Stomach smooth muscle (tissue), 2 donors: ENCODE data around the gene MUC6.

Source experiments
- H3K27ac ChIP-seq: one replicate; pipeline ENCODE4 v1.7.0; 2013; ENCODE audit warnings: mild to moderate bottlenecking, low read length, inconsistent platforms
- H3K27me3 ChIP-seq, 2 donors: one replicate each; pipeline ENCODE4 v1.7.0; 2013; ENCODE audit warnings: low read length in 2 of 2; ENCODE audit not compliant: insufficient read depth in 2 of 2, control insufficient read depth in 1 of 2
- H3K36me3 ChIP-seq, 2 donors: one replicate each; pipeline ENCODE4 v1.7.0; 2013; ENCODE audit warnings: low read length in 2 of 2; ENCODE audit not compliant: control insufficient read depth in 2 of 2, insufficient read depth in 2 of 2
- H3K4me1 ChIP-seq: one replicate; pipeline ENCODE4 v1.7.0; 2013; ENCODE audit warnings: low read length; ENCODE audit not compliant: control insufficient read depth, insufficient read depth
- H3K4me3 ChIP-seq, 2 donors: one replicate each; pipeline ENCODE4 v1.7.0; 2013; ENCODE audit warnings: low read length in 2 of 2
- H3K9ac ChIP-seq, 2 donors: one replicate each; pipeline ENCODE4 v1.7.0; 2013; ENCODE audit warnings: low read length in 2 of 2, mild to moderate bottlenecking in 1 of 2
- H3K9me3 ChIP-seq, 2 donors: one replicate each; pipeline ENCODE4 v1.7.0; 2013; ENCODE audit warnings: low read length in 2 of 2; ENCODE audit not compliant: control insufficient read depth in 2 of 2
- donor health status: healthy.
- donor health status: Pancreatic carcinoma.

MUC6 gene

DNA sequence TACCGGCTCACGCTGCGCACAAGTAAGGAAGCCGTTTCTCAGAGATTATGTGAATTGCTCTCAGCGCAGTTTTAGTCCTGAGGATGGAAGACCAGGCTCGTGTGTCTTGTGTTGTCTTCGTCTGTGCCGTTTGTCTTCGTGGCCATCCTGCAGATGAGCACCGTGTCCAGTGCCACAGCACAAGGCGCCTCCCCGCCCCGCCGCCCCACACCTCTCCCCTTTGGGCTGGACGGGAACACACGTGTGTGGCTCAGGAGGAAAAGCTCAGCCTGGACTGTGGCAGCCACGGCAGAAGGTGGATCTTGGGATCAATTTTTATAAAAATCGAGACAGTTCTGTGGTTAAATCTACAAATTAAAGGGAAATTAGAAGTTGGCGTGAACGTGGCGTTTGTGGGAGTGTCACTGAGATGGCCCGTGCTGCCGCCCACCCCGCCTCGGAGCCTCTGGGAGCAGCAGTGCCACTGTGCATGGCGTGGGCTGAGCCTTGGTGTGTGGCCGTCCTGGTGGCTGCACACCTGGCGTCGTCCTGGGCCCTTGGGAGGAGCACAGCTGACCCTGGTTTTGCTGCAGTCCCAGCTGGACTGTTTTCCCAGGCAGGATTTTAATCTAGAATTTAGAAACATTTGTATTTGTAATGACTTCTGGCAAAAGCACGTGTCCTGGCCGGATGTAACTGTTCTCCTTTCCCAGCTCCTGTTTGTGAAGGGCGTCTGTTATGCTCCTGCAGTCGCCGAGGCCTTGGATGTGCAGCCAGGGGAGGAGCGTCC lies 25.8 kb downstream of the MUC6 start:
- peaks cover 2% of the 10 kb centered on the region for H3K4me1 ChIP-seq
- H3K36me3 ChIP-seq, result peaks cover 28 to 32% of the 10 kb centered on the region in 2 donors
- no peak overlapping the region for H3K27ac ChIP-seq

GRCh38 chr11:1009991-1010390 lies 26.5 kb downstream of the MUC6 start:
- peaks cover 28 to 34% of the 10 kb centered on the region in 2 donors for H3K36me3 ChIP-seq

More for the DNA sequence above, 25.8 kb downstream of the MUC6 start:
- no peaks in the 10 kb centered on the region for H3K27me3 ChIP-seq
- no peaks in the 10 kb centered on the region for H3K9me3 ChIP-seq
- no peak overlapping the region for H3K9ac ChIP-seq
- H3K4me3 ChIP-seq, result no peak overlapping the region

GRCh38 chr11:1009371-1009770 lies 27.1 kb downstream of the MUC6 start:
- H3K27ac ChIP-seq, result no peak overlapping the region
- H3K4me3 ChIP-seq, result no peak overlapping the region
- no peak overlapping the region for H3K9ac ChIP-seq
- peaks cover 2% of the 10 kb centered on the region for H3K4me1 ChIP-seq
- no peaks in the 10 kb centered on the region for H3K9me3 ChIP-seq
- H3K36me3 ChIP-seq, result peaks cover 28 to 37% of the 10 kb centered on the region in 2 donors
- no peaks in the 10 kb centered on the region for H3K27me3 ChIP-seq

More at GRCh38 chr11:1009991-1010390, 26.5 kb downstream of the MUC6 start:
- Histone ChIP-seq H3K4me1 (peaks cover 2% of the 10 kb centered on the region), H3K4me3 (no peak overlapping the region), H3K9ac (no peak overlapping the region), H3K9me3 (no peaks in the 10 kb centered on the region), H3K27me3 (no peaks in the 10 kb centered on the region), H3K27ac (no peak overlapping the region)

DNA sequence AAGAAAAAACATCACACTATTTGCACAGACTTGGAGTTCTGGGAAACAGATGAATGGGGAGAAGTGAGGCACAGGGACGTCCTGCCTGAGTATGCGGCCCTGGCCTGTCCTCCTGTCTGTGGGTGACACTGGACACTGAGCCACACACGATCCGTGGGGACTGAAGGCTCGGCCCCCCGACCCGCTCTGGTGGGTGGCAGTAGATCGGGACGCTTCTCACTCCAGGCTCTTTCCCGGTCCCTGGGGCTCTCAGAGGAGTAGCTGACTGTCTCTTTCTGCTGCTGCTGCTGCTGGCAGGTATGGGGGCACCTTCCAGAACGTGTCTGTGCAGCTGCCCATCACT lies 27.7 kb downstream of the MUC6 start:
- Histone ChIP-seq H3K9ac (no peak overlapping the region), H3K4me3 (no peak overlapping the region), H3K36me3 (peaks cover 28 to 39% of the 10 kb centered on the region in 2 donors), H3K9me3 (no peaks in the 10 kb centered on the region), H3K27ac (no peak overlapping the region), H3K27me3 (no peaks in the 10 kb centered on the region), H3K4me1 (peaks cover 2% of the 10 kb centered on the region)

GRCh38 chr11:1008001-1008802 lies 28.3 kb downstream of the MUC6 start:
- no peak overlapping the region for H3K27ac ChIP-seq
- no peaks in the 10 kb centered on the region for H3K27me3 ChIP-seq
- H3K9me3 ChIP-seq, result no peaks in the 10 kb centered on the region
- H3K4me3 ChIP-seq, result no peak overlapping the region
- H3K36me3 ChIP-seq, result peaks cover 28 to 41% of the 10 kb centered on the region in 2 donors
- peaks cover 2% of the 10 kb centered on the region for H3K4me1 ChIP-seq
- no peak overlapping the region for H3K9ac ChIP-seq

- no peaks in the 10 kb centered on the region for H3K9me3 ChIP-seq
- H3K27ac ChIP-seq, result no peak overlapping the region
- H3K36me3 ChIP-seq, result peaks cover 32 to 47% of the 10 kb centered on the region in 2 donors
- H3K27me3 ChIP-seq, result no peaks in the 10 kb centered on the region
- H3K4me1 ChIP-seq, result peaks cover 2% of the 10 kb centered on the region
- no peak overlapping the region for H3K9ac ChIP-seq
- H3K4me3 ChIP-seq, result no peak overlapping the region
These were observed 29.2 kb downstream of the MUC6 start for GRCh38 chr11:1007279-1007678.

GRCh38 chr11:1006762-1007161 lies 29.8 kb downstream of the MUC6 start:
- H3K4me3 ChIP-seq, result no peak overlapping the region
- no peak overlapping the region for H3K27ac ChIP-seq
- H3K9ac ChIP-seq, result no peak overlapping the region
- no peaks in the 10 kb centered on the region for H3K9me3 ChIP-seq
- H3K27me3 ChIP-seq, result no peaks in the 10 kb centered on the region
- H3K36me3 ChIP-seq, result peaks cover 32 to 45% of the 10 kb centered on the region in 2 donors
- peaks cover 2% of the 10 kb centered on the region for H3K4me1 ChIP-seq

DNA sequence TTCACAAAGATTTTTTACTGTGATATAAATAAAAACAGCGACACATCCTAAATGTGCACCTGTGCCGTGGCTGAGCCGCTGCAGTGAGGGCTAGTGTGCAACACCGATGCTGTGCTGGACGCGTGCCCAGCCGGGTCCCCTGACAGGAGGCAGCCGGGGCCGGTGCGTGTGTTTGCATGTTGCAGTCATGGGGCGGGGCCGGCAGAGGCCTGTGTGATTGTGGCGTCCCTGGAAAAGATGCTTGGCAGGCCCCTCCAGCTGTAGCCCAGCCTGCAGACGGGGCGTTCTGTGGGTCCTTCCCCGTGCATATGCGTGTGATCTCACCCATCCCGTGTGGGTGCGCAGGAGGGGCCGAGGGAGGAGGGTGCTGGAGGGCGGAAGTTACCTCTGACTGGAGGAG lies 30.6 kb downstream of the MUC6 start:
- no peak overlapping the region for H3K9ac ChIP-seq
- no peak overlapping the region for H3K4me3 ChIP-seq
- no peaks in the 10 kb centered on the region for H3K9me3 ChIP-seq
- peaks cover 2% of the 10 kb centered on the region for H3K4me1 ChIP-seq
- peaks cover 34 to 46% of the 10 kb centered on the region in 2 donors for H3K36me3 ChIP-seq
- H3K27ac ChIP-seq, result no peak overlapping the region
- H3K27me3 ChIP-seq, result no peaks in the 10 kb centered on the region

- peaks cover 2% of the 10 kb centered on the region for H3K4me1 ChIP-seq
- no peaks in the 10 kb centered on the region for H3K9me3 ChIP-seq
- H3K36me3 ChIP-seq, result peaks cover 23 to 36% of the 10 kb centered on the region in 2 donors
- H3K27me3 ChIP-seq, result no peaks in the 10 kb centered on the region
- no peak overlapping the region for H3K27ac ChIP-seq
- H3K4me3 ChIP-seq, result no peak overlapping the region
- no peak overlapping the region for H3K9ac ChIP-seq
These were observed 33.4 kb downstream of the MUC6 start for GRCh38 chr11:1003159-1003558.

- no peak overlapping the region for H3K27ac ChIP-seq
- no peaks in the 10 kb centered on the region for H3K9me3 ChIP-seq
- H3K4me3 ChIP-seq, result no peak overlapping the region
- H3K4me1 ChIP-seq, result peaks cover 2% of the 10 kb centered on the region
- no peak overlapping the region for H3K9ac ChIP-seq
- peaks cover 18 to 36% of the 10 kb centered on the region in 2 donors for H3K36me3 ChIP-seq
- H3K27me3 ChIP-seq, result no peaks in the 10 kb centered on the region
These were observed 34.0 kb downstream of the MUC6 start for GRCh38 chr11:1002406-1002984.
